ENCODE measurements around the gene SCLY.

Gene SCLY

DNA sequence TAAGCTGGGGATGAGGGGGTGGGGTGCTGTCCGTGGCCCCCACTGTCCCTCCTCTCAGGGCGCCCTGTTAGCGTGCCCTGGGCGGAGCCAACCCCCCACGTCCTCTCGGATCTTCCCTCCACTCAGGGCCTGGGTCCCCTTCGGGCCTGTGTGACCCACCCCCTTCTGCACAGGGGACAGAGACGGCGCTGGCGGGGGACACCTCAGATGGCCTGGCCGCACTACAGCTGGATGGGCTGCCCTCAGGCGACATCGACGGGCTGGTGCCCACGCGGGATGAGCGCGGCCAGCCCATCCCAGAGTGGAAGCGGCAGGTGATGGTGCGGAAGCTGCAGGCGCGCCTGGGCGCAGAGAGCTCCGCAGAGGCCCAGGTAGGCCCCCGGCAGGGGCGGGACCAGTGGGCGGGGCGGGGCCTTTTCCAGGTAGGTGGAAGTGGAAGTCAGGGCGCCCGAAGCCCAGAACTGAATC lies 67.8 kb downstream of the SCLY start:
- DNase-seq = no peak

DNA sequence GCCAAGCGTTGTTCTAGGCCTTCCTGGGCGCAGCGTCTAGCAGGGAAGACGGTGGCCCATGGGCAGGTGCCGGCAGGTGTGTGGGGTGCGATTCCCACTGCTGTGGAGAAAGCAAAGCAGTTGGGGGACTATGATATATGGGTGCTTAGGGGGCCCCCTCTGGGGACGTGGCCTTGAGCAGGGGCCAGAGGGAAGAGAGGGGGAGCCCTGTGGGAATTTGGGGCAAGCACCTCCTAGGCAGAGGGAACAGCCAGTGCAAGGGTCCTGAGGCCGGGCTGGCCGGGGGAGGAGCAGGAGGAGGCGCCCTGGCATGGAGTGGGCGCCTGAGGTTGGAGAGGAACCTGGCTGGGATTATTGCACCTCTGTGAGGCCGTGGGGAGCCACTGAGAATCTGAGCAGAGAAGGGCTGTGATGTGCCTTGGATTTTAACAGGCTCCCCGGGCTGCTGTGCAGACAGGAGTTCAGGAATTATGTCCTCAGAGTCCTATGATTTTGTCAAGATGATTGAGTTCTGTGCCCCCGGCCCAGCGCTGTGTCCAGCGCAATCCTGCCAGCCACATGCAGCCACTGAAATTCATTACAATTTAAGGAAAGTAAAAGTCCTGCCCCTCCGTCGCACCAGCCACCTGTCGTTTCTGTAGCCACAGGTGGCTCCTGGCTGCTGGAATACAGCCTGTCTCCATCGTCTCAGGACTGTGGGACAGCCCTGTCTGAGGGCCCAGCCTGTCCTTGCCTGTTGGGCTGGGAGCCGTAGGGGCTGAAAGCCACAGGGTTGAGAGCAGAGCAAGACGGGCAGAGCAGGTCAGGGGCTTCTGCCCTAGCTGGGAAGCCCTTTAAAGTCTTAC lies 68.6 kb downstream of the SCLY start:
- no peak for DNase-seq

DNA sequence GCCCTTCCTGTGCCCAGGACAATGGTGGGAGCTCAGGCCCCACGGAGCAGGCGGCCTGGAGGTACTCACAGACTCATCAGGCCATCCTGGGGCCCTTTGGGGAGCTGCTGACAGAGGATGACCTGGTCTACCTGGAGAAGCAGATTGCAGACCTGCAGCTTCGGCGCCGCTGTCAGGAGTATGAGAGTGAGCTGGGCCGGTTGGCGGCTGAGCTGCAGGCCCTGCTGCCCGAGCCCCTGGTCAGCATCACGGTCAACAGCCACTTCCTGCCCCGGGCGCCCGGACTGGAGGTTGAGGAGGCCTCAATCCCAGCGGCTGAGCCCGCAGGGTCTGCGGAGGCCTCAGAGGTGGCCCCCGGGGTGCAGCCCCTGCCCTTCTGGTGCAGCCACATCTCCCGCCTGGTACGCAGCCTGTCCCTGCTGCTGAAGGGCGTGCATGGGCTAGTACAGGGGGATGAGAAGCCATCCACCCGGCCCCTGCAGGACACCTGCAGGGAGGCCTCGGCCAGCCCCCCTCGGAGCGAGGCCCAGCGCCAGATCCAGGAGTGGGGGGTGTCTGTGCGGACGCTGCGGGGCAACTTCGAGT lies 69.4 kb downstream of the SCLY start:
- DNase-seq = no peak

DNA sequence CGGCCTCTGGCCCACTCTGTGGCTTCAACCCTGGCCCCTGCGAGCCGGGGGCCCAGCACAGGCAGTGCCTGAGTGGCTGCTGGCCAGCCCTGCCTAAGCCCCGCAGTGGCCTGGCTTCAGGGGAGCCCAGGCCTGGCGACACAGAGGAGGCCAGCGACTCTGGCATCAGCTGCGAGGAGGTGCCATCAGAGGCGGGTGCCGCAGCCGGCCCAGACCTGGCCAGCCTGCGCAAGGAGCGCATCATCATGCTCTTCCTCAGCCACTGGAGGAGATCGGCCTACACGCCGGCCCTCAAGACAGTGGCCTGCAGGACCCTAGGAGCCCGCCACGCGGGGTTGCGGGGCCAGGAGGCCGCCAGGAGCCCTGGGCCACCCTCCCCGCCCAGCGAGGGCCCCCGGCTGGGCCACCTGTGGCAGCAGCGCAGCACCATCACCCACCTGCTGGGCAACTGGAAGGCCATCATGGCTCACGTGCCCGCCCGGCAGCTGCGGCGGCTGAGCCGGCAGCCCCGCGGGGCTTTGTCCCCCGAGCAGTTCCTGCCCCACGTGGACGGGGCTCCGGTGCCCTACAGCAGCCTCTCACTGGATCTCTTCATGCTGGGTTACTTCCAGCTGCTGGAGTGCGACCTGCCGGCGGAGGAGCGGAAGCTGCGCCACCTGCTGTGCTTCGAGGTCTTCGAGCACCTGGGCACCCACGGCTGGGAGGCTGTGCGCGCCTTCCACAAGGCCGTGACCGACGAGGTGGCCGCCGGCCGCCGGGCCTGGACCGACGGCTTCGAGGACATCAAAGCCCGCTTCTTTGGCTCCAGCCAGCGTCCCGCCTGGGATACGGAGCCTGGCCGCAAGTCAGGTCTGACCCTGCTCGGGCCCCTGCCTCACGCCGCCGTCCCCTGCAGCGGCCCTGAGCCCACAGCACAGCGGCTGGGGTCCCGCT lies 70.2 kb downstream of the SCLY start:
- DNase-seq = no peak

DNA sequence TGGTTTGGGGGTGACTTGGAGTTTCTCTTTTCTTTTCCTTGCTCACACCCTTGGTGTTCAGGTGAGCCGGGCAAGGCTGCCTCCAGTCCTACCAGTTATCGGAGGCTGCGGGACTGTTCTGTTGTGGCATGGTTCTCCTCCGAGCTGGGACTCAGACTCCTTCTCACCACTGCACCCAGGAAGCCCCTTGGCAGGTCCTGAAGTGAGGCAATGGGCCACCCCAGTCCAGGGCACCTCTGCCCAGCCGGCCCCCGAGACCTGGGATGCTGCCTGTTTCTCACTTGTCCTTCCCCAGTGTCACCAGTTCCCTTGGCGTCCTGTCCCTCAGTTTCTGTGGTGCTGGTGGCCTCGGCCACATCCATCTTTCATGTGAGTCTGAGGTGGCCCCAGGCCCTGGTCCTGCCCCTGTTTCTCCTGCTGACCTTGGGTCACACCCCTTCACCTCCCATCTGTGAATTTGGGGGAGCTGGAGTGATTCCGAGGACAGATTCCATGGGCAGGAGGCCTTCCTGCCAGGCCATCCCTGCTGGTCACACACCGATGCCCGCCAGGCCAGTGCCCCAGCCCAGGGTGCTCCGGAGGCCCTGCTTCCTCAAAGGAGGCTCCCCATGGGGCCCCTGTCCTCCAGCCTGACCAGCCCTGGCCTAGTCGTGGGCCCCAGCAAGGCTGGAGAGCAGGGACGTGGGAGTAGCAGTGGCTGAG lies 71.1 kb downstream of the SCLY start:
- no peak for DNase-seq

DNA sequence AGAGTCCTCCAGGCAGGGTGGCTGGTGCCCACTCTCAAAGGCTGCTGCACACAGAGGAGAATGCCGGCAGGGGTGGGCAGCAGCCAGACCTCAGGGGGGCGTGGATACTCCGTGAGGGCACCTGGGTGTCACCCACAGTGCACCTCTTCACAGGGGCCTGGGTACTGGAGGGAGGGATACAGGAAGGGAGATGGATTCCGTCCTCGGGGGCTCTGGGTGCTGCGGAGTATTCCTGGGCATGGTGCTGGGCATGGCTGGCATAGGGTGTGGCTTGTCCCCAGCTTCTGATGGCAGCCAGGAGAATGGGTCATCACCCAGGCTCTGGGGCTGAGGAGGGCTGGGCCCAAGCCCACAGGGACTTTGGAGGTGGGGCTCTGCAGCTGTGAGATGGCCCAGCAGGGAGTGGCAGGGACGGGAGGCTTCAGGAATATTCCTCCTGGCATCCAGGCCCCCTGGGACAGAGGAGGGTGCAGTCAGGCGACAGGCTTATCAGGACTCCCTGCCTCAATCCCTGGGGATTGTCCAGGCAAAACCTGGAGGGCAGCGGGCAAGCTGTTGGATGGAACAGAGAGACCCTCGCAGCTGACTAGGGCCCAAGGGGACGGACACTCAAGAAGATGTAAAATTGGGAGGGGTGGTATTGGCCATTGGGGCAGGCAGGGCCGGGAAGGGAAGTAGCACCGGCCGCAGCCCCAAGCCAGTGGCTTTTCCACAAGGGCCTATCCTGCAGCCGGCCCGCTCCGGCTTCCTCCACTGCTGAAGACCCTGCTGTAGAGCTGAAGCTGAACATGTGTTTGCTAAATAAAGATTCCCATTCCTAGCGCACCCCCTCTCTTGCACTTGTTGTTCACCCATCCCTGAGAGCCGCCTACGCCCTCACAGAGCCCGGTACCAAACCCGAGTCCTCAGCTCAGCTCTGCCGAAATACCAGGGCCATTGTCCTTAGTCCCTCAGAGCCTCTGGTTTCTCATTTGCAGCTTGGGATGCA lies 72.0 kb downstream of the SCLY start:
- DNase-seq = no peak

DNA sequence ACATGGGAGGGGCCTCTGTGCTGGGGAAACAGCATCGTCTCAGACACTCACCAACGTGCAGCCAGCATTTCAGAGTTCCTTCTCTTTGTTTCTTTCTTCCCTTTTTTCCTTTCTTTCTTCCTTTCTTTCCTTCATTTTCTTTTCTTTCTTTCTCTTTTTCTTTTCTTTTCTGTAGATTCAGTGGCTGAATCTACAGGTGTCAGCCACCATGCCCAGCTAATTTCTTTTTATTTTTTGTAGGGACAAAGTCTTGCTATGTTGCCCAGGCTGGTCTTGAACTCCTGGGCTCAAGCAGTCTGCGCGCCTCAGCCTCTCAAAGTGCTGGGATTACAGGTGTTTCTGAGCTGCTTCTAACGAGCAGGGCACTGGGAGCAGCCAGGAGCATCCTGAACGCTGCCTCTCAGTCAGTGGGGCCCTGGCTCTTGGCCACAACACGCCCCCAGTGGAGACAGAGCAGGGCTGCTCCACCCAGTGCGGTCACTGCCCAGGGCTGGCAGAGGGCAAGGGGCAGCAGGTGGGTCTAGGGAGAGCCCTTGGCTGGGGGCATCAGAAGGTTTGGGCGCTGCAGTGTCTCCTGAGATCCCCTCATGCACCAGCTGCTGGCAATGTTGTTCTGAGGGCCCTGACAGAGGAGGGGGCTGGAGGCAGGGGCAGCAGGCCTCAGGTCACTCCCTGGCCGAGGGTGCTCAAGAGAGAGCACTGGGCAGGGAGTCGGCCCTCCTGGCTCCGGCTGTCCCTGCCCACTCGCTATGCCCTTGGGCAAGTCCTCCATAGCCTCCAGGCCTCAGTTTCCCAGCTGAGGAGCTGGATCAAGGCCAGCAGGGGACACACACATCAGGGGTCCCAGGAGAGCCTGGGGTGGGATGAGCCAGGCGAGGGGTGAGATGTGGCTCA lies 72.9 kb downstream of the SCLY start:
- no peak for DNase-seq

DNA sequence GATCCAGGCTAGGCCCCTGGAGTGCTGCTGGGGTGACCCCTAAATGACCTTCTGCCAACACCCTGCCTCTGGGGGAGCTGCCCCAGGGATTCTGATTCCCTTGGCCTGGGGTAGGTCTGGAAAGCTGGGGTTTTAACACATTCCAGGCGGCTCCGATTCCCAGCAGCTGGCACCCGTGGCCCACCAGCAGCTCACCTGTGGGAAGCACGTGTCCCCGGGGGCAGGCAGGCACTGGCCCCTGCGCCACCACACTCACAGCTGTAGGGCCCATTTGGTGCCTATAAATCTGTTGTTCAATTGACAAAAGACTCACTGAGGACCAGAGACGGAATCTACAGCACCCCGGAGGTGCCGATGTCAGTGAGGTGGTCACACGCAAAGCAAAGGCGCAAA lies 73.6 kb downstream of the SCLY start:
- DNase-seq = no peak

DNA sequence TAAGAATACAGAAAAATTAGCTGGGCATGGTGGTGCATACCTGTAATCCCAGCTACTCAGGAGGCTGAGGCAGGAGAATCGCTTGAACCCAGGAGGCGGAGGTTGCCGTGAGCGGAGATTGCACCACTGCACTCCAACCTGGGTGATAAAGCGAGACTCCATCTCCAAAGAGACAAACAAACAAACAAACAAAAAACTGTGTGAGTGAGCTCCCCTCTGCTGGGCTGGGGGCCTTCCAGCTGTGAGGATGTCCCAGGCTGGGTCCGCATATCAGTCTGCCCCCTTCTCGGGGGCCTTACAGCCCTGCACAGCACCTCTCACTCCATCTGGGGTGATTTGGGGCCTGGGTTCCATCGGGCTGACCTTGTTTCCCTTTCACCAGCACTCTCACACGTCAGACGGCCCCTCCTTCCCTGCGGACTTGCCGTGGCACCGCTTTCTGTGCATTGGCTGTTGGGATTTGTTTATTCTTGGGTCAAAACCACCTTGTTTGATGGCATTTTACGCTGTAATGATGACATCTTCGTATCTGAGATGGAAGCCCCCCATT lies 74.9 kb downstream of the SCLY start:
- DNase-seq = no peak

DNA sequence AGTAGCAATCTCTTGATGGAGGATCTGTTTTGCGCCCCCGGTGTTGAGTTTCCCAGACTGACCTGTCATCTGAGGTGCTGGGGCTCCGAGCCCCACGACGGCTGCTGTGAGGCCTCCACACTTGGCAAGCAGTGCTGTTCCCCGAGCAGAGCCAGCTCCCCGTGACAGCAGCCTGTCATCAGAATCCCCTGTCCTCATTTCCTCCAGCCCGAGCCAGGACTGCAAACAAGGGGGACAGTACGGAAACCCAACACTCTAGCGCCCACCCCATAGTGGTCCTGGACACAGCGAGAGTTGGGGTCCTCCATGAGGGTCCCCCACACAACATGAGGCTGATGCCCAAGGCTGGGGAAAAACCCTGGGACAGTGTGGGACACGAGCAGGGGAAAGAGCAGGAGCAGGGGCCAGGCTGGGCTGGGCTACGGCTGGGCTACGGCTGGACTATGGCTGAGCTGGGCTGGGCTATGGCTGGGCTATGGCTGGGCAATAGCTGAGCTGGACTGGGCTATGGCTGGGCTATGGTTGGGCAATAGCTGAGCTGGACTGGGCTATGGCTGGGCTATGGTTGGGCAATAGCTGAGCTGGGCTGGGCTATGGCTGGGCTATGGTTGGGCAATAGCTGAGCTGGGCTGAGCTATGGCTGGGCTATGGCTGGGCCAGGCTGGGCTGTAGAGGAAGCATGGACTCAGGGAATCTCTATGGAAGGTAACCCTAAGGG lies 76.2 kb downstream of the SCLY start:
- no peak for DNase-seq

DNA sequence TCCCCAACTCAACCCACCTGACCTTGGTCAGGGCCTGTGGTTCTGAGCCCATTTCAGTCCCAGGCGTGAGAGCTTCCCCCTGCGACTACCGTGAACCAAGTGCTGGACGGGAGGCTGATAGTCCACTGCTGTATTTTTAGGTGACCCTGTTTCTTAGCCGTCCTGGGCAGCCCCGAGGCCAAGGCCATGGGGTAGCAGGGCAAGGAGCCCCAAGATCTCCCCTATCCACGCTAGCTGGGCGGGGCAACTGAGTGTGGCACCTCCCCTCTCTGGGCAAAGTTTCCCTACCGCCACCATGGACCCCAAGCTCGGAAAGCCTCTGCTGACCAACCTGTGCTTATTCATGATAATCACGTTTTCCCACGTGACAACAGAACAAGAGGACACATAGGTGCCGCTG lies 77.1 kb downstream of the SCLY start:
- DNase-seq = no peak

DNA sequence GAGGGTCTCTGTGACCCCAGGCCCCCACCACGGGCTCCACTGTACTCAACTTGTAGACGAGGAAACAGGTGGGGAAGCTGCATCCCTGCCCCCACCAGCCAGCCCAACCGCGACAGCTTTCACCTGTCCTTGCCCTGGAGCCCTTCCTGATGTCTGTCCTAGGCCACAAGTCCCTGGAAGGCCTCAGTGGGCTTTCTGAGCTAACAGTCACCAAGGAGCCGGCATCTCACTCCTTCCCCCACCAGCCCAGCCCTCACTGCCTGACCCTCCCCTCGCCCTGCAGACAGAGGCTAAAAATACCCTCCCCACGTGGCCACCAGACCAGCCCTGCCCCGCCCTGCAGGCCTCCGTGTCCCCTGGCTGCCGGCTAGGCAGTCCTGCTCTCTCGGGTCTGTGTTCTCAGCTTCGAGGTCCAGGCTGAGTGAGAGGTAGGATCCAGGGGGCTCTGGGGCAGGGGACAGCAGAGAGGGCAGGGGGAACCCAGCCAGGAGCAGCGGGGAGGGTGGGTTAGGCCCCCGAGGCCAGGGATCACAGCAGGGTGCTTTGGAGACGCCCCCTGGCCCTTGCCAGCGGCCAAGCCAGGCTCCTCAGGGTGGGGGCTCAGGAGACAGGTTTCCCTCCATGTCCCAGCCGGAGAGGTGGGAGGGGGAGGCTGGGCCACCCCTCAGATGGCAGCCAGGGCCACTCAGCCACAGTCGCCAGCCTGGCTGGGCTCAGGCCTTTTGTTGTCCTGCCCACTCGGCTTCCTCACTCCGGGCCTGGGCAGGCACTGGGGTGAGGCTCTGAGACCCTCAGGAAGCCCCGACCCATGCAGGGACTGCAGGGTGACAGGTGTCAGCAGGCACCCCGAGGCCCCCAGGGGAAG lies 77.8 kb downstream of the SCLY start, which contains the start of gene KLHL30:
Gene KLHL30, plus strand, starts transcription at position 338 of the 865 bp plus-strand sequence. CDS start 2,087 bp downstream, outside the sequence.
- DNase-seq = no peak

DNA sequence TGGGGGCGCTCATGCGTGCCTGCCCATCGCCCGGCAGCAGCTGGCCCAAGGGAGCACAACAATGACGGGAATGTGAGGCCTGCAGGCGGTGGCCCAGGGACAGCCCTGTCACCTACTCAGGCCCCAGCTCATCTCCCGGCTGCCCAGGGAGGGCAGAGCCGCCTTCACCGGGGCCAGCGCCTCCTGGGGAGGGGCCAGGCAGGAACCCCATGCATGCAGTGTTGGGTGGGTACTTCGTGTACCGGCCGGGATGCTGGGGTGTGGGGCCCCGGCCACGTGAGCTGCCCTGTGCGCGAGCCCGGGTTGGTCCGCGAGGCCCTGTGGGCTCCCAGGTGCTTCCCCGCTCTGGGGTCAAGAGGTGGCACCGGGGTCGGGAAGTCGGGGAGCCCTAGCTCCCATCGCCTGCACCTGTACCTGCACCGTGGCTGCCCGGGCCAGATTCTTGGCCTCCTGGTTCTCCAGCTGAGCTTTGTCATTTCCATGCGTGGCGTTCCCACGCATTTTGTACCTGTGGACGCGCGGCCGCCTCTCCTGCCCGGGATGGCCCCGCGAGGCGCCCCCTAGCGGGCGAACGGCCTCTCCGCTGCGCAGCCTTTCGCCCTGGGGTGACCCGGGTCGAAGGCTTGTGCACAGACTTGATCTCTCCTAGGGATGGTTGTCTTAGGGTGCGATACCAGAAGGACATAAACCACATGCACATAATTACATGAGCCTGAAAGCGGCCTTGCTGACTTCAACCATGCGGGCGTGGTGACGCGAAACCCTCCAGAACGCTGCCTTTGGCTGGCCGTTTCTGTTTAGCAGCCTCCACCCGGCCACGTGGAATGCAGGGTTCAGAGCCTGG lies 78.6 kb downstream of the SCLY start:
- DNase-seq = no peak

DNA sequence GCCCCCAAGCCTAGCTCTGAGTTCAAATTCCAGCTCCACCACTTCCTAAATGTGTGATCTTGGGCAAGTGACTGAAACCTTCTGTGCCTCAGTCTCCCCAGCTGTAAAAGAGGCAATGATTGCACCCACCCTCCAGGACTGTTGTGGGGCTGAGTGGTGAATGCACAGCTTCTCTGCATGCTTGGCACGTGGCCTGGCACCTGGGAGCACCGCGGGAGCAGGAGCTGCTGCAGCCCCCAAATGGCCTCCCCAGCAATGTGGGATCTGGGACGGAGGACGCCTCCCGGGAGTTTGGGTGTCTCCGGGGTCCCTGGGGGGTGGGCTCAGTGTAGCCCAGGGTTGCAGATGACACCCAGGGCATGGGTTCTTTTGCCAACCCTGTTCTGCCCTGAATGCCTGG lies 79.2 kb downstream of the SCLY start:
- DNase-seq = no peak

DNA sequence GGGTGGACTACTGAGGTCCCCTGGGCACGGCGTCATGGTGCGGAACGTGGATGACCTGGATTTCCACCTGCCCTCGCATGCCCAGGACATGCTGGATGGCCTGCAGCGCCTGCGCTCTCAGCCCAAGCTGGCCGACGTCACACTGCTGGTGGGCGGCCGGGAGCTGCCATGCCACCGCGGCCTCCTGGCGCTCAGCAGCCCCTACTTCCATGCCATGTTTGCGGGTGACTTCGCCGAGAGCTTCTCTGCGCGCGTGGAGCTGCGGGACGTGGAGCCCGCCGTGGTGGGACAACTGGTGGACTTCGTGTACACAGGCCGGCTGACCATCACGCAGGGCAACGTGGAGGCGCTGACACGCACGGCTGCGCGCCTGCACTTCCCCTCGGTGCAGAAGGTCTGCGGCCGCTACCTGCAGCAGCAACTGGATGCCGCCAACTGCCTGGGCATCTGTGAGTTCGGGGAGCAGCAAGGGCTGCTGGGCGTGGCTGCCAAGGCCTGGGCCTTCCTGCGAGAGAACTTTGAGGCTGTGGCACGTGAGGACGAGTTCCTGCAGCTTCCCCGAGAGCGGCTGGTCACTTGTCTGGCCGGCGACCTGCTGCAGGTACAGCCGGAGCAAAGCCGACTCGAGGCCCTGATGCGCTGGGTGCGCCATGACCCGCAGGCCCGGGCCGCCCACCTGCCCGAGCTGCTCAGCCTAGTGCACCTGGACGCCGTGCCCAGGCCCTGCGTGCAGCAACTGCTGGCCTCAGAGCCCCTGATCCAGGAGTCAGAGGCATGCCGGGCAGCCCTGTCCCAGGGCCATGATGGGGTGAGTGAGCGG lies 80.1 kb downstream of the SCLY start:
- no peak for DNase-seq

DNA sequence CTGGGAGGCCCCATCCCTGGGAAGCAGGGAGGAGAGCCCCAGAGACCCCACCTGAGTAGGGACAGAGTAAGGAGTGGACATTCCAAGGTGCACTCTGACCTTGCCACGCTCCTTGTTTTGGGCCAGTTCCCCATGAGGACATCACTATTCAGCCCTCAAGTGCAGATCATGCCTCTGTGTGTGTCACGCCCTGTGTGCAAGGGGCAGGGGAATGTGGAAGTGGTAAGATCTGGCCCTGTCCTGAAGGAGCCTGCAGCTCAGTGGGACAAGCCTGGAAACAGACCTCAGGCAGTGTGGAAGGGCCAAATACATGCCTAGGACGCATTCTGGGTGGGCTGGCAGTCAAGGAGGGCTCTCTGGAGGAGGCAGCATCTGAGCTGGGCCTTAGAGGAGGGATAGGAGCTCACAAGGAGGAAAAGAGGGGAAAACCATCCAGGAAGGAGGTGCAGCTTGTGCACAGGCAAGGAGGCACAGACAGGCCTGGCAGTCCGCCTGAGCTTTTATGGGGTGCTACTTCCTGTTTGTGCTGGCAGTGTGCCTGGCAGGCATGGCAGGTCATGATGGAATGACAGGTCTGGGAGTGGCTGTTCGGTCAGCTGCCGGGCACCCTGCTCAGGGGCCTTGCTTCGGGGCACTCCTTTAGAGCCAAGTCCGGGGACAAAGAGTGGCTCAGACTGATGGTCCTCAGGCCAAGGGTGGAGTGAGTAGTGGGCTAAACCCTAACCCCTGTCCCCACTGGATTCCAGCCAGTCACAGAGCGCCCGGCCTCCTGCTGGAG lies 80.9 kb downstream of the SCLY start:
- DNase-seq = peak; percentile 27

Measured in NCI-H1092 (cell line).